GM12874 (cell line): ENCODE data around the gene TSPEAR.

Experiments
- CTCF ChIP-seq: IDR thresholded peaks from 2 replicates; pipeline ENCODE4 v1.5.1; 2011; ENCODE audit warnings: low read depth, mild to moderate bottlenecking, control low read depth, low read length, moderate library complexity; ENCODE audit not compliant: insufficient read depth

Gene TSPEAR

GRCh38 chr21:44749759-44750674, 38.6 kb upstream of the TSPEAR start:
- no peak for TF ChIP-seq CTCF

GRCh38 chr21:44749116-44749758, 37.9 kb upstream of the TSPEAR start:
- TF ChIP-seq CTCF: no peak

DNA sequence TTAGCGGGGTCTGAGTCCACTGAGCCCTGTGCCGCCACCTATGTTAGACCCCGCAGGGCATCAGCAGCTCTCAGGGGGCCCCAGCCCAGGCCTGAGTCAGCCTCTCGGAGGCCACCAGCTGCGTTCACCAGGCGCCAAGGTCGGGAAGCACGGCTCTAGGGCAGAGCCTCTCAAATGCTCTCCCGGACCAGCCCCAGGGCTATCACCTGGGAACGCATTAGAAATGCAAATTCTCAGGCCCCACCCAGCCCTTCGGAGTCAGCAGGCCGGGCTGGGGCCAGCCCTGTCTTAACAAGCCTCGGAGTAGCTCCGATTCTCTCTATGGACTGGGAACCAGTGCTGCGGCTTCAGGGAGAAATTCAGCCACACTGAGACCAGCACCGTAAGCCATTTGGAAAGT, 37.2 kb upstream of the TSPEAR start:
- TF ChIP-seq CTCF: no peak

- TF ChIP-seq CTCF: no peak; the same call in 1 of the 2 replicates
Measured at GRCh38 chr21:44742418-44743153, 31.2 kb upstream of the TSPEAR start.

DNA sequence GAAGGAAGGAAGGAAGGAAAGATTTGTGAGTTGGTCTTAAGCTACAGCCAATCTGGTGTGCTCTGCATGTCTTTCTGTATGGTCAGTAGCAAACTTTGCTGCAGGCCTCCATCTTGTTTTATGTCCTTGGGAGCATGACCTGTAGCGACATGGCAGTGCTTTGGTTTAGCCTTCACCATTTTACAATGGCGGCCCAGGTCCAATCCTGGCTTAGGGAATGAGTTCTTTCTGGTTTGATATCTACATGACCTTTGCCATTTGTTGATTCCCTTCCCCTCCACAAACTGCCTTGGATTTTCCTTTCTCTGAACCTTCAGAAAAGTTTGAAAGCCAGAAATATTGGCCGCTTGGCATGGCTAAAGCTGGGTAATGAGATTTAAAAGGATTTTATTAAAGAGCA, 30.5 kb upstream of the TSPEAR start:
- no peak for TF ChIP-seq CTCF

DNA sequence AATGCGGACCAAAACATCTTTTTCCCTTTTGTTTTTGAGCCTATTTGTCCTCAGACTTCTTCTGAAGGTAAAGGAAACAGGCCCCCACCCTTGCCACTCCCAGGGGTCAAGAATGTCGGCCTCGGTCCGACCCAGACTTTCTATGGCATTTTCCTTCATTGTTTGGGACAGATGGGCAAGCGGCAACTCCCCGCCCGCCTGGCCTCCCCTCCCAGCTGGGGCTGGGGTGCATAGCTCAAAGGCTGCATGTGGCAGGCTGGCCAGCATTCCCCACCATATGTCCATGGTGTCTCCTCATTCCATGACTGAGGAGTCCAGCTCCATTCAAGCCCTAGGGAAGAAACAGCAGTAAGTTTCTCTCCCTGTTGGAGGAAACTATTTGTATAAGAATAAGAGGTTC, 29.4 kb upstream of the TSPEAR start:
- no peak for TF ChIP-seq CTCF

DNA sequence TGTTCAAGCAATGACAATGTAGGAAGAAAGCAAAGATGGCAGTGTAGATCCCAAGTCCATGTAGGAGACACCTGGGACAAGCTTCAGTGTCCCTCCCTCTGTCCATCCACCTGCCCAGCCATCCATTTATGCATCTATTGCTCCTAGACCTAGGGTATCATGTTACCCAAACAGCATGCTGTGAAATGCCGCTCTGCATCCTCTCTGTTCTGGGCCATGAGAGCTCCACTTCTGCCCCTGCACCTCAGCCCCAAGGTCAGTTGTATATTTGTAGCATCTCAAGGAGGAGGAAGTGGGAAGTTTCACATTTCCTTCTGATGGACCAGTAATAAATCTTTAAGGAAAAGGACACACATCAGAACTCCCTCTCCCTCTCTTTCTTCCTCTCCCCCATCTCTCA, 27.9 kb upstream of the TSPEAR start:
- TF ChIP-seq CTCF: no peak
